ENCODE measurements around the gene TFCP2L1.

The TFCP2L1 gene

DNA sequence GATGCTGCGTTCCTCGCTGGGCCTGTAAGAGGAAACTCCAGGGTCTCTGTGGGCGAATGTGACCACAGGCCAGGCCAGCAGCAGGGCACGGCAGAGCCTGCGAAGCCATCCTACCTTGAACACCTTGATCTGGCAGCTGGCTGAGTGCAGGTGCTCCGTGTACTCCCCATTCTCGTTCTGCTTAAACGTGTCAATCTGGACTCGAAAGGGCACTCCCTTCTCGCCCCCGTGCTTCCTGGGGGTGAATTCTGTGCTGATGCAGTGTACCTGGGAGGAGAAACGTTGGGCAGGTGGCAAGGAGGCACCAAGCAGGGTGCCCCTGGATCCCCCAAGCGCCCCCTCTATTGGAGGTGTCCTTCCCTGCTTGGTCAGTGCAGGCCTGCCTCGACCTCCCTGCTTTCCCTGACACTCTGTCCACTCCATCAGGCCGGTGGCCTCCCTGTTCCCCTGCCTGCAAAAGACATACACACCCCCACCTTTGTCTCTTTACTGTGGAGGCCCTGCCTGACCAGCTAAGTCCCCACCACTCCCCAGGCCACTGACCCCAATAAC lies 38.2 kb downstream of the TFCP2L1 start:
- TF ChIP-seq, protein P1, sequence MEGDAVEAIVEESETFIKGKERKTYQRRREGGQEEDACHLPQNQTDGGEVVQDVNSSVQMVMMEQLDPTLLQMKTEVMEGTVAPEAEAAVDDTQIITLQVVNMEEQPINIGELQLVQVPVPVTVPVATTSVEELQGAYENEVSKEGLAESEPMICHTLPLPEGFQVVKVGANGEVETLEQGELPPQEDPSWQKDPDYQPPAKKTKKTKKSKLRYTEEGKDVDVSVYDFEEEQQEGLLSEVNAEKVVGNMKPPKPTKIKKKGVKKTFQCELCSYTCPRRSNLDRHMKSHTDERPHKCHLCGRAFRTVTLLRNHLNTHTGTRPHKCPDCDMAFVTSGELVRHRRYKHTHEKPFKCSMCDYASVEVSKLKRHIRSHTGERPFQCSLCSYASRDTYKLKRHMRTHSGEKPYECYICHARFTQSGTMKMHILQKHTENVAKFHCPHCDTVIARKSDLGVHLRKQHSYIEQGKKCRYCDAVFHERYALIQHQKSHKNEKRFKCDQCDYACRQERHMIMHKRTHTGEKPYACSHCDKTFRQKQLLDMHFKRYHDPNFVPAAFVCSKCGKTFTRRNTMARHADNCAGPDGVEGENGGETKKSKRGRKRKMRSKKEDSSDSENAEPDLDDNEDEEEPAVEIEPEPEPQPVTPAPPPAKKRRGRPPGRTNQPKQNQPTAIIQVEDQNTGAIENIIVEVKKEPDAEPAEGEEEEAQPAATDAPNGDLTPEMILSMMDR (IDR thresholded peaks at IDR 0.05; ENCODE audit: poor library complexity, severe bottlenecking), result no peak
- DNase-seq (ENCODE audit: low spot score), result no peak

DNA sequence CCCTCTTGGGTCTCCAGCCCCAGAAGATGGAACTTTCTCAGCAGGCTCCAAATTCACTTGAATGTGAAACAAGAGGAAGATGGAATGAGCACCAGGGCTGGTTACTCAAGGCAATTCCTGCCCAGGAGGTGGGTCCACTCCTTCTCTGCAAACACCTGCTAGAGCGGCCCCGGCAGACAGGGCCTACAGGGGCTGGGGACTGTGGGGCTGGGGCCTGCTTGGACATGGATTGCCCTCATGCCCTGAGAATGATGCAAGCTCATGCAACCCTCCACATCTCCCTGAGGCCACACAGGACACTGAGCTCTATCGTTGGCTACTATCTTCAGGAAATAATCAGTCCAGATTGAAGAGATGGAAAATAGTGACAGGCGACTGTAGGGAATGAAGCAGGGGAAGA lies 39.1 kb downstream of the TFCP2L1 start:
- no peaks in the 10 kb centered on the region for H3K36me3 ChIP-seq (ENCODE audit: low read depth)
- no peaks in the 10 kb centered on the region for H3K27me3 ChIP-seq (ENCODE audit: insufficient read depth, poor library complexity, severe bottlenecking)
- H3K9me3 ChIP-seq (ENCODE audit: severe bottlenecking), result no peaks in the 10 kb centered on the region
- H3K4me3 ChIP-seq (ENCODE audit: severe bottlenecking), result no peak overlapping the region
- ATAC-seq (ENCODE audit: low read depth) (no peak), DNase-seq (ENCODE audit: low spot score) (no peak)
- no peaks in the 10 kb centered on the region for H3K4me1 ChIP-seq (ENCODE audit: insufficient read depth, poor library complexity, severe bottlenecking)
- H3K27ac ChIP-seq (ENCODE audit: poor library complexity, severe bottlenecking), result no peak overlapping the region
- TF ChIP-seq, protein P1 (IDR thresholded peaks at IDR 0.05; ENCODE audit: poor library complexity, severe bottlenecking), result no peak

More for the DNA sequence above, 38.2 kb downstream of the TFCP2L1 start:
- Histone ChIP-seq H3K4me1 (ENCODE audit: insufficient read depth, poor library complexity, severe bottlenecking) (no peaks in the 10 kb centered on the region), H3K9me3 (ENCODE audit: severe bottlenecking) (no peaks in the 10 kb centered on the region), H3K4me3 (ENCODE audit: severe bottlenecking) (no peak overlapping the region), H3K36me3 (ENCODE audit: low read depth) (no peaks in the 10 kb centered on the region), H3K27me3 (ENCODE audit: insufficient read depth, poor library complexity, severe bottlenecking) (no peaks in the 10 kb centered on the region), H3K27ac (ENCODE audit: poor library complexity, severe bottlenecking) (no peak overlapping the region)
- ATAC-seq (ENCODE audit: low read depth), result no peak

DNA sequence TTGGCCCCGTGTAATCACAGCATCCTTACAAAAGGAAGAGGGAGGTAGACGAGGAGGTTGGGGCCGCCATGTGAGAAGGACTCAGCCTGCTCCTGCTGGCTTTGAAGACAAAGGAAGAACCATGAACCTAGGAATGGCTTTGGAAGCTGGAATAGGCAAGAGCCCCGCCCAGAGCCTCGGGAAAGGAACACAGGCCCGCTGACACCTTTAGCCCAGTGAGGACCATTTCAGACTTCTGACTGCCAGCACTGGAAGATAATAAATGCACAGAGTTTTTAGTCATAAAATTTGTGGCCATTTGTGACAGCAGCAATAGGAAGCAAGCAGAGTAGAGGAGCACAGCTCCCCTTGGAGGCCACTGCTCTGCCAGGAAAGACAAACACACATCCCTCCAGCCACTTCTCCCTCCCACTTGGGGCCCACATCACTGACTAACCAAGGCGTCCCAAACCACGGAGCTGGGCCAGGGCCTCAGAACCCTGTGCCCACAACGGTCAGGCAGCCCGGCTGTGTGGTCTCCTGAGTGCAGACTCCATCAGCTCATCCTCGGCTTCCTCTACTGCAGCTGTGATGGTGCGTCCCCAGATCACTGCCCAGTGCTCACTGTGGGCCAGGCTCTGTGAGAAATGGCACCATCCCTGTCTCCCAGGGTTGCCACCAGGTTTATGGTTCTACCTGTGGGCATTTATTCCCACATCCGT lies 39.7 kb downstream of the TFCP2L1 start:
- DNase-seq (ENCODE audit: low spot score) (no peak), ATAC-seq (ENCODE audit: low read depth) (no peak)
- TF ChIP-seq, protein P1 (IDR thresholded peaks at IDR 0.05; ENCODE audit: poor library complexity, severe bottlenecking), result no peak
- no peaks in the 10 kb centered on the region for H3K27me3 ChIP-seq (ENCODE audit: insufficient read depth, poor library complexity, severe bottlenecking)
- H3K27ac ChIP-seq (ENCODE audit: poor library complexity, severe bottlenecking), result no peak overlapping the region
- H3K4me3 ChIP-seq (ENCODE audit: severe bottlenecking), result no peak overlapping the region
- H3K9me3 ChIP-seq (ENCODE audit: severe bottlenecking), result no peaks in the 10 kb centered on the region
- H3K36me3 ChIP-seq (ENCODE audit: low read depth), result peaks cover 2% of the 10 kb centered on the region; the same call in 1 of the 2 replicates
- no peaks in the 10 kb centered on the region for H3K4me1 ChIP-seq (ENCODE audit: insufficient read depth, poor library complexity, severe bottlenecking)

DNA sequence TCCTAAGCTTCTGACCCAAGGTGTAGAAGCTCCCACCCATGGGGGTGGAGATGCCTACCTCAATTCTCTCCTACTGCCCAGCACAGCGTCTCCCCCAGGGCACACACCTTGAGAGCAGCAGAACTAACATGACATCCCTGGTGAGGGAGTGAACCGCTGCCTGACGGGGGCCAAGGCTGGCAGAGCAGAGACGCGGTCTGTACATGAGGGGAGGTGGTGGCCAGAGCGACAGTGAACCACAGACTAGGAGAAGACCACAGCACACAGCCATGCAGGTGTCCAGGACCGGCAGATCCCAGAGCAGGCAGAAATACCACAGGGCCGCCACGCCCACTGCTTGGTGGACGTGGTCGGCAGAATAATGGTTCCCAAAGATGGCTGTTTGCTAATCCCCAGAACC lies 40.4 kb downstream of the TFCP2L1 start:
- no peak for DNase-seq (ENCODE audit: low spot score)
- TF ChIP-seq, protein P1 (IDR thresholded peaks at IDR 0.05; ENCODE audit: poor library complexity, severe bottlenecking), result no peak
- Histone ChIP-seq H3K4me3 (ENCODE audit: severe bottlenecking) (no peak overlapping the region), H3K27ac (ENCODE audit: poor library complexity, severe bottlenecking) (no peak overlapping the region), H3K36me3 (ENCODE audit: low read depth) (peaks cover 9% of the 10 kb centered on the region; the same call in 1 of the 2 replicates), H3K9me3 (ENCODE audit: severe bottlenecking) (no peaks in the 10 kb centered on the region), H3K27me3 (ENCODE audit: insufficient read depth, poor library complexity, severe bottlenecking) (no peaks in the 10 kb centered on the region), H3K4me1 (ENCODE audit: insufficient read depth, poor library complexity, severe bottlenecking) (no peaks in the 10 kb centered on the region)
- ATAC-seq (ENCODE audit: low read depth), result no peak
